Esophagus squamous epithelium (tissue), 5 donors: ENCODE measurements around the gene TTC21B. TPM values are rescaled to one million over a fixed set of nuclear protein-coding genes. Genes with fewer than 3 reads are reported as not detected.
A peak's percentile ranks its signal among the peaks of the same experiment; 100 is the strongest.

ENCODE experiments used
- DNase-seq: peaks from one replicate; lab custom pipeline; 2025; lab: John Stamatoyannopoulos, UW
- H3K27ac ChIP-seq, 4 donors: fragments of 200-600 bp; sonication (generic); one replicate each; pipeline ENCODE4 v1.5.1; 2016 to 2019; ENCODE audit warnings: mild to moderate bottlenecking in 1 of 4
- H3K27me3 ChIP-seq, 4 donors: fragments of 200-600 bp; sonication (generic); 1 replicate in 3 of 4; 2 replicates in 1 of 4; pipeline versions ENCODE4 v1.5.1 to v1.6.0; 2017 to 2021; ENCODE audit warnings: antibody characterized with exemption in 1 of 4
- H3K36me3 ChIP-seq, 3 donors: fragments of 200-600 bp; sonication (generic); one replicate each; pipeline ENCODE4 v1.5.1; 2016 to 2019
- H3K4me1 ChIP-seq, 3 donors: fragments of 200-600 bp; sonication (generic); one replicate each; pipeline ENCODE4 v1.5.1; 2017 to 2019
- H3K4me3 ChIP-seq, 4 donors: fragments of 200-600 bp; sonication (generic); 1 replicate in 3 of 4; 2 replicates in 1 of 4; pipeline ENCODE4 v1.5.1; 2016 to 2019; ENCODE audit warnings: mild to moderate bottlenecking in 2 of 4, moderate library complexity in 1 of 4
- H3K9me3 ChIP-seq, 3 donors: fragments of 200-600 bp; sonication (generic); one replicate each; pipeline ENCODE4 v1.5.1; 2016 to 2019
- CTCF ChIP-seq, 6 experiments: fragments of 450-650 bp in 4 of 6; fragments of 200-600 bp in 2 of 6; sonication (generic) in 2 of 6; IDR thresholded peaks; one replicate each; pipeline ENCODE4 v1.5.1; 2016 to 2019; ENCODE audit warnings: antibody characterized with exemption in 6 of 6, mild to moderate bottlenecking in 4 of 6, moderate library complexity in 4 of 6
- POLR2A ChIP-seq, 4 donors: fragments of 450-650 bp; IDR thresholded peaks; one replicate each; pipeline ENCODE4 v1.6.1; 2017; ENCODE audit warnings: antibody characterized with exemption in 4 of 4, mild to moderate bottlenecking in 4 of 4, moderate library complexity in 3 of 4
- WGBS, 2 donors: methylation state at CpG; one replicate each; pipeline ENCODE4 v1.1.5; 2018; 5-methylcytosine and 5-hydroxymethylcytosine counted together
- intact Hi-C: fragments of 100-400 bp; cut with DNase I; formaldehyde crosslinking; loops from one replicate; pipeline ENCODE4 v1.15.0; 2022
- total RNA-seq, 4 donors: library from RNA; depleted of rRNA; stranded (reverse); fragments of >200 nt; gene quantifications; one replicate each; pipeline ENCODE4 v1.1.0, GENCODE V29; 2016
- donor health status: DM: yes; HTN: yes; CAD: no.

The TTC21B gene
- total RNA-seq, 4 donors from 2014 or later = 4.3 to 22.3 (median 10.8) TPM

DNA sequence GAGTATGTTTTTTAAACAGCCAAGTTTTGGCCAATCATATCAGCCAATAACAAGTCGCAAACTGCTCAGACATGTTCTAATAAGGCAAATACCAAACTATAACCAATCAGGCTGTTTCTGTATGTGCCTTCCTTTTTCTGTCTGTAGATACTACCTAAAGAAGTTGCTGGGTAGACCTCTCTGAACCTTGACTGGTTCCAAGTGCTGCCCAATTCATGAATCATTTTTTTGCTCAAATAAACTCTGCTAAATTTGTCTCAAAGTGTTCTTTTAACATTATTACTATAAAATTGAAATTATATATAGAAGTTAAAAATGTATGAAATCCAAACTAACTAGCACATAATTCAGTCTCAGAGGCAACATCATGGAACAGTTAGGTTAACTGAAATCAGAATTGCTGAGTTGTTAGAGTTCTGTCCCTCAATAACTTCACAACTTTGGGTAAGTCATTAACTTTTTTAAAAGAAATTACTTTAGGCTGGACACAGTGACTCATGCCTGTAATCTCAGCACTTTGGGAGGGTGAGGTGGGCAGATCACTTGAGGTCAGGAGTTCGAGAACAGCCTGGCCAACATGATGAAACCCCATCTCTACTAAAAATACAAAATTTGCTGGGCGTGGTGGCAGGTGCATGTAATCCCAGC is 4.9 kb upstream of the TTC21B start:
- Histone ChIP-seq H3K4me1 (peaks cover 0 to 12% (median 8%) of the 10 kb centered on the region in 3 donors), H3K27me3 (no peaks in the 10 kb centered on the region), H3K4me3 (no peak overlapping the region), H3K9me3 (no peaks in the 10 kb centered on the region), H3K27ac (no peak overlapping the region), H3K36me3 (no peaks in the 10 kb centered on the region)
- TF ChIP-seq CTCF (IDR thresholded peaks at IDR 0.05) = no peak
- TF ChIP-seq POLR2A (IDR thresholded peaks at IDR 0.05) = no peak
- DNase-seq = no peak
- intact Hi-C loops = no loop called here
- WGBS, 2 donors = 77 to 87% methylated on average over 3 of the region's 3 CpGs

DNA sequence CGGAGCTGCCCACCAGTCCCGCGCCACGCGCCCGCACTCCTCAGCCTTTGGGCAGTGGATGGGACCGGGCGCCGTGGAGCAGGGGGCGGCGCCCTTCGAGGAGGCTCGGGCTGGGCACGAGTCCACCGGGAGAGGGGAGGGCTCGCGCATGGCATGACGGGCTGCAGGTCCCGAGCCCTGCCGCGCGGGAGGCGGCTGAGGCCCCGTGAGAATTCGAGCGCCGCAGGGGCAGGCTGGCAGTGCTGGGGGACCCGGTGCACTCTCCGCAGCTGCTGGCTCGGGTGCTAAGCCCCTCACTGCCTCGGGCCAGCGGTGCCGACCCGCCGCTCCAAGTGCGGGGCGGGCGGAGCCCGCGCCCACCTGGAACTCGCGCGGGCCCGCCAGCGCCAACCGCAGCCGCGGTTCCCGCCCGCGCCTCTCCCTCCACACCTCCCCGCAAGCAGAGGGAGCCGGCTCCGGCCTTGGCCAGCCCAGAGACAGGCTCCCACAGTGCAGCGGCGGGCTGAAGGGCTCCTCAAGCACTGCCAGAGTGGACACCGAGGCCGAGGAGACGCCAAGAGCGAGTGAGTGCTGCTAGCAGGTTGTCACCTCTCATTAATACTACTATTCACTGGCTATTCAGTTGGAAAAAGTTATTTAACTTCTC is 3.6 kb upstream of the TTC21B start:
- Histone ChIP-seq H3K4me1 (peaks cover 0 to 23% (median 11%) of the 10 kb centered on the region in 3 donors), H3K9me3 (no peaks in the 10 kb centered on the region), H3K27ac (no peak overlapping the region), H3K27me3 (no peaks in the 10 kb centered on the region), H3K4me3 (no peak overlapping the region), H3K36me3 (no peaks in the 10 kb centered on the region)
- TF ChIP-seq POLR2A (IDR thresholded peaks at IDR 0.05) (no peak), CTCF (IDR thresholded peaks at IDR 0.05) (no peak)
- no peak for DNase-seq
- intact Hi-C loops = no loop called here
- 94% methylated on average over 9 of the region's 60 CpGs; no CpG with 5 or more reads in 1 of the 2 donors for WGBS, 2 donors

DNA sequence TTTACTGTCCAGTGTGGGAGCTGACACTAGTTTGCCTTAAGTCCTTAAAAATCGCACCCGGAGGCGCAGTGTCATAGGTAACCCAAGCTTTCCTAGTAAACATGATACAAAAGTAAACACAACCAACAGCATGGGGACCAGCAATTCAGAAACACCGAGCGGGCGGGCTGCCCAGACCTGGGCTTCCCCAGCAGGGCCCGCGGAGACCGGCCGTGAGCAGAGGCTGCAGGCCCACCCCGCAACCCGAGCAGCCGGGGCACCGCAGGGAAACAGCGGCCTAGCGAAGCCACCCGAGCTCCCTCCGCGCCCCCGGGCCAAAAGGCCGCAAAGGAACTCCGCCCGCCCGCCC is 296 bp downstream of the TTC21B start:
- WGBS, 2 donors = 7% methylated on average over 3 of the region's 24 CpGs; no CpG with 5 or more reads in 1 of the 2 donors
- H3K4me1 ChIP-seq = peaks cover 0 to 58% (median 13%) of the 10 kb centered on the region in 3 donors
- TF ChIP-seq CTCF (IDR thresholded peaks at IDR 0.05) (no peak), POLR2A (IDR thresholded peaks at IDR 0.05) (no peak)
- no peaks in the 10 kb centered on the region for H3K9me3 ChIP-seq
- H3K27ac ChIP-seq = peak overlapping the region; percentile 78 to 93 (median 88)
- peaks cover 0 to 9% (median 0%) of the 10 kb centered on the region in 3 donors for H3K36me3 ChIP-seq
- intact Hi-C loops = no loop called here
- DNase-seq = no peak
- H3K27me3 ChIP-seq = no peaks in the 10 kb centered on the region
- H3K4me3 ChIP-seq = peak overlapping the region; percentile 59 to 92 (median 72)

- Histone ChIP-seq H3K27me3 (no peaks in the 10 kb centered on the region), H3K36me3 (peaks cover 0 to 14% (median 0%) of the 10 kb centered on the region in 3 donors), H3K27ac (peak overlapping the region; percentile 78 to 93 (median 88)), H3K4me1 (peaks cover 0 to 58% (median 13%) of the 10 kb centered on the region in 3 donors), H3K4me3 (peak overlapping the region; percentile 59 to 92 (median 72)), H3K9me3 (no peaks in the 10 kb centered on the region)
- intact Hi-C loops = no loop called here
- TF ChIP-seq POLR2A (IDR thresholded peaks at IDR 0.05) (no peak), CTCF (IDR thresholded peaks at IDR 0.05) (no peak)
- no peak for DNase-seq
- 9 to 15% methylated on average over 4 of the region's 4 CpGs for WGBS, 2 donors
Observed at GRCh38 chr2:165952741-165953211, 800 bp downstream of the TTC21B start.

DNA sequence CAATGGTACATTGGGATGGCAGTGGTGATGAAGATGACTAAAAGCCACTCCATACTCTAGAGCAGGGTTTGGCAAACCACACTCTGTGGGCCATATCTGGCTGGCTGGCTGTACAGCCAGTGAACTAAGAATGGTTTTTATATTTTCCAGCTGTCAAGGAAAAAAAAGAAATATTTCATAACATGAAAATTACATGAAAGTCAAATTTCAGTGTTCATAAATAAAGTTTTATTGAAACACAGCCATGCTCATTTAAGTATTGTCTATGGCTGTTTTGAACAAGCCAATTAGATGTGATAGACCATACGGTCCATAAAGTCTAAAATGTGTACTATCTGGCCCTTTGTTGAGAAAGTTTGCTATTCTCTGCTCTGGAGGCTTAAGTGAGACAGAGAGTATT is 1.5 kb downstream of the TTC21B start:
- no peak for DNase-seq
- TF ChIP-seq POLR2A (IDR thresholded peaks at IDR 0.05) (no peak), CTCF (IDR thresholded peaks at IDR 0.05) (no peak)
- Histone ChIP-seq H3K4me3 (peak overlapping the region in 2 of 4 donors; percentile 76 to 92), H3K27me3 (no peaks in the 10 kb centered on the region), H3K9me3 (no peaks in the 10 kb centered on the region), H3K27ac (no peak overlapping the region), H3K36me3 (peaks cover 0 to 21% (median 0%) of the 10 kb centered on the region in 3 donors), H3K4me1 (peaks cover 0 to 58% (median 13%) of the 10 kb centered on the region in 3 donors)
- intact Hi-C loops = no loop called here
- WGBS, 2 donors = 0% methylated on average over 1 of the region's 1 CpG
